T-helper 17 cell (primary cell): ENCODE results near the gene PRR33. TPM values are rescaled to one million over a fixed set of nuclear protein-coding genes. Genes with fewer than 3 reads are reported as not detected.

ENCODE experiments used
- ATAC-seq: fragments of 150-1000 bp; cut with Tn5 transposase; 2 replicates; pipeline ENCODE4 v1.10.0; 2021; ENCODE audit warnings: mild to moderate bottlenecking, moderate library complexity
- DNase-seq, 3 donors: peaks; one replicate each; pipeline versions ENCODE4 v3.0.0 to v3.0.0-alpha.2; 2020 to 2021
- H3K9me3 ChIP-seq: one replicate; pipeline ENCODE4 v1.7.0; 2013; ENCODE audit warnings: low read length, mild to moderate bottlenecking; ENCODE audit not compliant: control insufficient read depth, poor library complexity, severe bottlenecking
- H3K27ac Mint-ChIP-seq: one replicate; pipeline ENCODE4 v1.8.0; 2022; ENCODE audit warnings: mild to moderate bottlenecking, moderate library complexity, mixed read lengths
- H3K27me3 Mint-ChIP-seq: one replicate; pipeline ENCODE4 v1.8.0; 2022; ENCODE audit warnings: mixed read lengths
- H3K36me3 Mint-ChIP-seq: one replicate; pipeline ENCODE4 v1.8.0; 2022; ENCODE audit warnings: low read depth, mixed read lengths
- H3K4me1 Mint-ChIP-seq: one replicate; pipeline ENCODE4 v1.8.0; 2022; ENCODE audit warnings: mild to moderate bottlenecking, mixed read lengths
- H3K4me3 Mint-ChIP-seq: one replicate; pipeline ENCODE4 v1.8.0; 2022; ENCODE audit warnings: mild to moderate bottlenecking, moderate library complexity, mixed read lengths
- total RNA-seq, 4 donors: library from RNA in 2 of 4; stranded (reverse) in 2 of 4; gene quantifications; one replicate each; pipeline ENCODE4 v1.2.3 and lab custom pipeline; 2022 to 2026

Gene PRR33
- total RNA-seq, 2 donors from 2014 or later = not detected

- Mint-ChIP-seq H3K27ac (peak overlapping the region; percentile 65), H3K36me3 (no peaks in the 10 kb centered on the region), H3K4me3 (peak overlapping the region; percentile 10), H3K27me3 (no peaks in the 10 kb centered on the region), H3K4me1 (peaks cover 10% of the 10 kb centered on the region)
- ATAC-seq (no peak), DNase-seq (no peak)
- no peaks in the 10 kb centered on the region for H3K9me3 ChIP-seq
Measured at GRCh38 chr11:1859004-1859403, 32.7 kb downstream of the PRR33 start.

- no peak for DNase-seq
- no peak for ATAC-seq
- Mint-ChIP-seq H3K4me3 (peak overlapping the region; percentile 10), H3K27ac (peak overlapping the region; percentile 65), H3K4me1 (peaks cover 9% of the 10 kb centered on the region), H3K36me3 (no peaks in the 10 kb centered on the region), H3K27me3 (no peaks in the 10 kb centered on the region)
- no peaks in the 10 kb centered on the region for H3K9me3 ChIP-seq
Measured at GRCh38 chr11:1858576-1858975, 33.1 kb downstream of the PRR33 start.

GRCh38 chr11:1858154-1858553 is 33.5 kb downstream of the PRR33 start:
- ATAC-seq (no peak), DNase-seq (no peak)
- H3K36me3 Mint-ChIP-seq = peaks cover under 1% of the 10 kb centered on the region
- H3K27ac Mint-ChIP-seq = peak overlapping the region; percentile 65
- H3K27me3 Mint-ChIP-seq = no peaks in the 10 kb centered on the region
- peak overlapping the region; percentile 28 for H3K4me3 Mint-ChIP-seq
- peaks cover 9% of the 10 kb centered on the region for H3K4me1 Mint-ChIP-seq
- no peaks in the 10 kb centered on the region for H3K9me3 ChIP-seq

GRCh38 chr11:1857064-1857463 is 34.6 kb downstream of the PRR33 start:
- Mint-ChIP-seq H3K4me3 (no peak overlapping the region), H3K27me3 (no peaks in the 10 kb centered on the region), H3K36me3 (peaks cover 4% of the 10 kb centered on the region), H3K4me1 (peaks cover 20% of the 10 kb centered on the region), H3K27ac (no peak overlapping the region)
- no peak for ATAC-seq
- H3K9me3 ChIP-seq = no peaks in the 10 kb centered on the region
- DNase-seq = no peak

GRCh38 chr11:1856306-1857005 is 35.2 kb downstream of the PRR33 start:
- H3K27me3 Mint-ChIP-seq = no peaks in the 10 kb centered on the region
- no peaks in the 10 kb centered on the region for H3K9me3 ChIP-seq
- no peak for DNase-seq
- no peak overlapping the region for H3K27ac Mint-ChIP-seq
- peaks cover 24% of the 10 kb centered on the region for H3K4me1 Mint-ChIP-seq
- H3K36me3 Mint-ChIP-seq = peaks cover 4% of the 10 kb centered on the region
- ATAC-seq = no peak
- H3K4me3 Mint-ChIP-seq = peak overlapping the region; percentile 69

GRCh38 chr11:1855886-1856265 is 35.8 kb downstream of the PRR33 start:
- peak overlapping the region; percentile 69 for H3K4me3 Mint-ChIP-seq
- no peak overlapping the region for H3K27ac Mint-ChIP-seq
- H3K4me1 Mint-ChIP-seq = peaks cover 28% of the 10 kb centered on the region
- H3K36me3 Mint-ChIP-seq = peaks cover 4% of the 10 kb centered on the region
- no peaks in the 10 kb centered on the region for H3K27me3 Mint-ChIP-seq
- H3K9me3 ChIP-seq = no peaks in the 10 kb centered on the region
- no peak for ATAC-seq
- no peak for DNase-seq

- H3K36me3 Mint-ChIP-seq = peaks cover 4% of the 10 kb centered on the region
- peak overlapping the region; percentile 99 for H3K27ac Mint-ChIP-seq
- peaks cover 33% of the 10 kb centered on the region for H3K4me1 Mint-ChIP-seq
- no peaks in the 10 kb centered on the region for H3K27me3 Mint-ChIP-seq
- peak overlapping the region; percentile 100 for H3K4me3 Mint-ChIP-seq
- DNase-seq (no peak), ATAC-seq (no peak)
- no peaks in the 10 kb centered on the region for H3K9me3 ChIP-seq
Measured at GRCh38 chr11:1854949-1855885, 36.5 kb downstream of the PRR33 start.

GRCh38 chr11:1854132-1854948 is 37.4 kb downstream of the PRR33 start:
- H3K4me3 Mint-ChIP-seq = peak overlapping the region; percentile 100
- peak overlapping the region; percentile 99 for H3K27ac Mint-ChIP-seq
- H3K27me3 Mint-ChIP-seq = no peaks in the 10 kb centered on the region
- DNase-seq (no peak), ATAC-seq (no peak)
- peaks cover 33% of the 10 kb centered on the region for H3K4me1 Mint-ChIP-seq
- no peaks in the 10 kb centered on the region for H3K9me3 ChIP-seq
- peaks cover 4% of the 10 kb centered on the region for H3K36me3 Mint-ChIP-seq

- H3K4me3 Mint-ChIP-seq = peak overlapping the region; percentile 100
- H3K36me3 Mint-ChIP-seq = peaks cover 4% of the 10 kb centered on the region
- ATAC-seq = no peak
- no peaks in the 10 kb centered on the region for H3K9me3 ChIP-seq
- DNase-seq = no peak
- no peaks in the 10 kb centered on the region for H3K27me3 Mint-ChIP-seq
- H3K27ac Mint-ChIP-seq = peak overlapping the region; percentile 99
- H3K4me1 Mint-ChIP-seq = peaks cover 37% of the 10 kb centered on the region
Measured at GRCh38 chr11:1853376-1854131, 38.1 kb downstream of the PRR33 start.

GRCh38 chr11:1852877-1853276 is 38.8 kb downstream of the PRR33 start, which contains the start of gene LSP1:
Gene LSP1 (plus strand): TSS chr11:1853084. CDS start chr11:1853145, 61 bp downstream.
- H3K4me3 Mint-ChIP-seq = peak within 1 kb of the TSS; percentile 100
- peaks cover 37% of the 10 kb centered on the region for H3K4me1 Mint-ChIP-seq
- no peaks in the 10 kb centered on the region for H3K9me3 ChIP-seq
- peak; percentile 70 for ATAC-seq
- H3K27me3 Mint-ChIP-seq = no peaks in the 10 kb centered on the region
- H3K27ac Mint-ChIP-seq = peak within 1 kb of the TSS; percentile 99
- peak; percentile 51 to 72 (median 57) for DNase-seq
- peaks cover 4% of the 10 kb centered on the region for H3K36me3 Mint-ChIP-seq

- peak overlapping the region; percentile 99 for H3K27ac Mint-ChIP-seq
- H3K9me3 ChIP-seq = no peaks in the 10 kb centered on the region
- no peaks in the 10 kb centered on the region for H3K27me3 Mint-ChIP-seq
- peaks cover 4% of the 10 kb centered on the region for H3K36me3 Mint-ChIP-seq
- DNase-seq = no peak
- no peak for ATAC-seq
- peaks cover 39% of the 10 kb centered on the region for H3K4me1 Mint-ChIP-seq
- H3K4me3 Mint-ChIP-seq = peak overlapping the region; percentile 100
Measured at GRCh38 chr11:1852271-1852876, 39.3 kb downstream of the PRR33 start.
